ENCODE data around the gene NRP2.

DNA sequence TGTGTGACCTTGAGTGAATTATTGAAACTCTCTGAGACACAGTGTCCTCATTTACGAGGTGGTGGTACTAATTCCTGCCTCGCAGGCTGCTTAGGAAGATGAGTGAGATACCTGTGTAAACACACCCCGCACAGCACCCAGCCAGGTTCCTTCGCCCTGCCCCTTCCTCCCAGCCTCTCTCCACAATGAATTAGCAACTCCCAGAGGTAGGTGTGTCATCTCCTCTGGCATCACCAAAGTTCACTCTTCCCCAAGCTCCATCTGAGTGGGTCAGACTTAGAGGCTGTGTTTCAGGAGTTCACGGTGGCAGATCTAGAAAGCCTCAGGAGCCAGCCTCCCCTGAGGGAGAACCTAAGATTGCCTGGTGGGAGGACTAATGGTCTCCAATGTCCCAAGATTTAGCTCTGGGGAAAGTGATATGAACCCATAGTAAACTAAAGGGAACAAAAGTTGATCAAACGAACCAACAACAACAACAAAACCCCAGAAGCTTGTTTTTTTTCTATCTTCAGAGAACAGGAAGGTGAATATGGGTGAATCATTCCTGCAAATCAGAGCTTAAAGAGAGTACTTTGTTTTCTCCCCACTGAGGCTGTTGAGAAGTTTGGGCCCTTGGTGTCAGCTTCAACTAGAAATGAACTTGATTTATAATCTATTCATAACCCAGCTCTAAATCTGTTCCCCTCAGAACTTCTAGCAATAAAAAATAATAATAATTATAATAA lies 44.4 kb upstream of the NRP2 start:
- TF ChIP-seq EZH2phosphoT487 (IDR thresholded peaks at IDR 0.05; ENCODE audit: low read depth, severe bottlenecking, unreplicated experiment), result no peak
- TF ChIP-seq, protein P1, sequence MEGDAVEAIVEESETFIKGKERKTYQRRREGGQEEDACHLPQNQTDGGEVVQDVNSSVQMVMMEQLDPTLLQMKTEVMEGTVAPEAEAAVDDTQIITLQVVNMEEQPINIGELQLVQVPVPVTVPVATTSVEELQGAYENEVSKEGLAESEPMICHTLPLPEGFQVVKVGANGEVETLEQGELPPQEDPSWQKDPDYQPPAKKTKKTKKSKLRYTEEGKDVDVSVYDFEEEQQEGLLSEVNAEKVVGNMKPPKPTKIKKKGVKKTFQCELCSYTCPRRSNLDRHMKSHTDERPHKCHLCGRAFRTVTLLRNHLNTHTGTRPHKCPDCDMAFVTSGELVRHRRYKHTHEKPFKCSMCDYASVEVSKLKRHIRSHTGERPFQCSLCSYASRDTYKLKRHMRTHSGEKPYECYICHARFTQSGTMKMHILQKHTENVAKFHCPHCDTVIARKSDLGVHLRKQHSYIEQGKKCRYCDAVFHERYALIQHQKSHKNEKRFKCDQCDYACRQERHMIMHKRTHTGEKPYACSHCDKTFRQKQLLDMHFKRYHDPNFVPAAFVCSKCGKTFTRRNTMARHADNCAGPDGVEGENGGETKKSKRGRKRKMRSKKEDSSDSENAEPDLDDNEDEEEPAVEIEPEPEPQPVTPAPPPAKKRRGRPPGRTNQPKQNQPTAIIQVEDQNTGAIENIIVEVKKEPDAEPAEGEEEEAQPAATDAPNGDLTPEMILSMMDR (IDR thresholded peaks at IDR 0.05; ENCODE audit: poor library complexity), result no peak
